Smooth muscle cell (in vitro differentiated cells): ENCODE data around the gene MYO3B. TPM values are rescaled to one million over a fixed set of nuclear protein-coding genes. Genes with fewer than 3 reads are reported as not detected.

ENCODE experiments used
- DNase-seq: peaks from one replicate; lab custom pipeline; 2025; ENCODE audit not compliant: unreplicated experiment; lab: John Stamatoyannopoulos, UW
- H2AFZ ChIP-seq: fragments of 200-600 bp; sonication (generic); 2 replicates; pipeline ENCODE4 v1.6.0; 2016; ENCODE audit warnings: antibody characterized with exemption, low read depth, mild to moderate bottlenecking
- H3F3A ChIP-seq: fragments of 200-600 bp; sonication (generic); 2 replicates; pipeline ENCODE4 v1.6.0; 2017; ENCODE audit warnings: antibody characterized with exemption, low read depth
- H3K27ac ChIP-seq: fragments of 200-600 bp; sonication (generic); 2 replicates; pipeline ENCODE4 v1.5.1; 2016; ENCODE audit warnings: low read depth, mild to moderate bottlenecking
- H3K27me3 ChIP-seq: fragments of 200-600 bp; sonication (generic); 2 replicates; pipeline ENCODE4 v1.6.1; 2016; ENCODE audit warnings: low read depth, mild to moderate bottlenecking
- H3K36me3 ChIP-seq: fragments of 200-600 bp; sonication (generic); 2 replicates; pipeline ENCODE4 v1.5.1; 2016; ENCODE audit warnings: low read depth
- H3K4me1 ChIP-seq: fragments of 200-600 bp; sonication (generic); 2 replicates; pipeline ENCODE4 v1.5.1; 2016; ENCODE audit warnings: low read depth
- H3K4me2 ChIP-seq: fragments of 200-600 bp; sonication (generic); 2 replicates; pipeline ENCODE4 v1.6.0; 2016; ENCODE audit warnings: mild to moderate bottlenecking
- H3K4me3 ChIP-seq: fragments of 200-600 bp; sonication (generic); 2 replicates; pipeline ENCODE4 v1.5.1; 2016; ENCODE audit warnings: mild to moderate bottlenecking
- H3K79me2 ChIP-seq: fragments of 200-600 bp; sonication (generic); 2 replicates; pipeline ENCODE4 v1.6.0; 2016; ENCODE audit warnings: low read depth, mild to moderate bottlenecking
- H3K9ac ChIP-seq: fragments of 200-600 bp; sonication (generic); 2 replicates; pipeline ENCODE4 v1.6.0; 2016; ENCODE audit warnings: low read depth
- H3K9me3 ChIP-seq: fragments of 200-600 bp; sonication (generic); replicated peaks from 2 replicates; pipeline ENCODE4 v1.5.1; 2016; ENCODE audit warnings: low read depth
- H4K20me1 ChIP-seq: fragments of 200-600 bp; sonication (generic); 2 replicates; pipeline ENCODE4 v1.6.0; 2016; ENCODE audit warnings: low read depth
- WGBS: methylation state at CpG from one replicate; pipeline ENCODE4 v1.1.7; 2016; ENCODE audit warnings: low lambda C conversion rate; 5-methylcytosine and 5-hydroxymethylcytosine counted together
- polyA plus RNA-seq: library from polyadenylated mRNA; unstranded; fragments of >200 nt; fragmentation: Nextera tagmentation; extraction: Ambion mirVana; gene quantifications from 2 replicates; pipeline ENCODE4 v1.2.1, GENCODE V29; 2016
- total RNA-seq: library from RNA; depleted of rRNA; stranded (reverse); fragments of >200 nt; gene quantifications from 2 replicates; pipeline ENCODE4 v1.2.3, GENCODE V29; 2014
- TF ChIP-seq, protein P1 (sequence below): fragments of 200-600 bp; sonication (generic); IDR thresholded peaks from 2 replicates; pipeline ENCODE4 v1.5.1; 2017; ENCODE audit warnings: borderline replicate concordance, mild to moderate bottlenecking, antibody characterized with exemption; ENCODE audit not compliant: insufficient read depth, poor library complexity, severe bottlenecking

MYO3B gene
- total and polyA plus RNA-seq, 2 experiments from 2014 or later = 0.47 to 3.1 TPM

DNA sequence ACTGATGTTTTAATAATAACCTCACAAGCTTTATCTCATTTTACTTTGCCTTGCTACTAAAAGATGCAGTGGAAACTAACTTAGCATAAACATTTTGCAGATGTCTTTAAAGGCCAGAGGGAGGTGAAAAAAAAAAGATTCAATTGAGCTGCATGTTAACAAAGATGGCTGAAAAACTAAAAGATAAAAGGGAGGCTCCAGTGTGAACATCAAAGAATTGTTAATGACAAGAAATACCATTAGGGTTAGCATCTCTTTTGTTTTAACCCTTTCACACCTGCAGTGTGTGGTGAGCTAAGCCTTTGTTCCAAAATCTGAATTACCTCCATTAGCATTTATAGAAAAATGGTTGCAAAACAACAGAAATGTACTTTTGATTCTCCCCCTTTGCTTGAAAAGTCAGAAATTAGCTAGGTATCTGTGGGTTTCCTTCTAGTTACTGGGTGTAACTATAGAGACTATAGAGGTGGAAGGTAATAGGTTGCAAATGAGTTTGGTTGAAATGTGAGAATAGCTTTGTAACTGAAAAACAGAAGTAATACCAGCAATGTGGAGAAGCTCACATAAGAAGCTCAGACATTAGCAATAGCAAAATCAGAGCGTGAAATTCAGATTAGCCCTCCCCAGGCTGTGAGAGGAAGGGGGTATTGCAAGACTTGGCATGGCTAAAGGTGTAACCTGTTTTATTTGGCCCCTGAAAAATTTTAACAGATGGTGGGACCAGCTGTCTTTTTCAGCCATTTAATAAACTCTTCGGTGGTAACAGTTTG is 502.4 kb downstream of the MYO3B start:
- no peaks in the 10 kb centered on the region for H4K20me1 ChIP-seq
- no peaks in the 10 kb centered on the region for H3K27me3 ChIP-seq
- TF ChIP-seq, protein P1, sequence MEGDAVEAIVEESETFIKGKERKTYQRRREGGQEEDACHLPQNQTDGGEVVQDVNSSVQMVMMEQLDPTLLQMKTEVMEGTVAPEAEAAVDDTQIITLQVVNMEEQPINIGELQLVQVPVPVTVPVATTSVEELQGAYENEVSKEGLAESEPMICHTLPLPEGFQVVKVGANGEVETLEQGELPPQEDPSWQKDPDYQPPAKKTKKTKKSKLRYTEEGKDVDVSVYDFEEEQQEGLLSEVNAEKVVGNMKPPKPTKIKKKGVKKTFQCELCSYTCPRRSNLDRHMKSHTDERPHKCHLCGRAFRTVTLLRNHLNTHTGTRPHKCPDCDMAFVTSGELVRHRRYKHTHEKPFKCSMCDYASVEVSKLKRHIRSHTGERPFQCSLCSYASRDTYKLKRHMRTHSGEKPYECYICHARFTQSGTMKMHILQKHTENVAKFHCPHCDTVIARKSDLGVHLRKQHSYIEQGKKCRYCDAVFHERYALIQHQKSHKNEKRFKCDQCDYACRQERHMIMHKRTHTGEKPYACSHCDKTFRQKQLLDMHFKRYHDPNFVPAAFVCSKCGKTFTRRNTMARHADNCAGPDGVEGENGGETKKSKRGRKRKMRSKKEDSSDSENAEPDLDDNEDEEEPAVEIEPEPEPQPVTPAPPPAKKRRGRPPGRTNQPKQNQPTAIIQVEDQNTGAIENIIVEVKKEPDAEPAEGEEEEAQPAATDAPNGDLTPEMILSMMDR = no peak
- no peaks in the 10 kb centered on the region for H3K9me3 ChIP-seq
- H2AFZ ChIP-seq = no peak overlapping the region
- WGBS = 29% methylated on average over 2 of the region's 2 CpGs
- no peak overlapping the region for H3K4me2 ChIP-seq
- no peaks in the 10 kb centered on the region for H3K36me3 ChIP-seq
- no peak overlapping the region for H3K4me3 ChIP-seq
- no peaks in the 10 kb centered on the region for H3K79me2 ChIP-seq
- H3K27ac ChIP-seq = no peak overlapping the region
- no peaks in the 10 kb centered on the region for H3F3A ChIP-seq
- peaks cover 31% of the 10 kb centered on the region for H3K4me1 ChIP-seq
- DNase-seq = no peak
- no peak overlapping the region for H3K9ac ChIP-seq

DNA sequence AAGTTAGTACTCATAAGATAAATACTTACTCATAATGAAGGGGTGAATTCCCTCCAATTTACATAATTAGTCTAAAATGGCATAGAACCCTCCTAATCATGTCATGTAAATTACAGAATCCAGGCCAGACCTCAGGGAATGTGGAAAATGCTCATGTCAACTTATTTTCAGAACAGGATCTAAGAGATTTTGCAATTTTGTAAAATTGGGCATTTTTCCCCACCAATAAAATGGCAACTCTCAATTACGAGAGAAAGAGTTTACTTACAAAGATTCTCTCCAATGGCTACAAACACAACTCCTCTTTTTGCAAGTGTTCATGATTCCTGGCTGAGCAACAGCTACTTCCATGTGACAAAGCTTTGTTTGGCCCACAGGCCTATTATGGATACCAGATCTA is 503.4 kb downstream of the MYO3B start:
- no peak overlapping the region for H3K4me3 ChIP-seq
- H3K9me3 ChIP-seq = no peaks in the 10 kb centered on the region
- DNase-seq = no peak
- H3K9ac ChIP-seq = no peak overlapping the region
- TF ChIP-seq, protein P1 = no peak
- no peak overlapping the region for H3K27ac ChIP-seq
- no peak overlapping the region for H2AFZ ChIP-seq
- no peak overlapping the region for H3K4me2 ChIP-seq
- H3F3A ChIP-seq = no peaks in the 10 kb centered on the region
- no peaks in the 10 kb centered on the region for H3K36me3 ChIP-seq
- WGBS = 71% methylated on average over 1 of the region's 1 CpG
- H3K4me1 ChIP-seq = peaks cover 31% of the 10 kb centered on the region
- no peaks in the 10 kb centered on the region for H4K20me1 ChIP-seq
- no peaks in the 10 kb centered on the region for H3K79me2 ChIP-seq
- H3K27me3 ChIP-seq = no peaks in the 10 kb centered on the region

DNA sequence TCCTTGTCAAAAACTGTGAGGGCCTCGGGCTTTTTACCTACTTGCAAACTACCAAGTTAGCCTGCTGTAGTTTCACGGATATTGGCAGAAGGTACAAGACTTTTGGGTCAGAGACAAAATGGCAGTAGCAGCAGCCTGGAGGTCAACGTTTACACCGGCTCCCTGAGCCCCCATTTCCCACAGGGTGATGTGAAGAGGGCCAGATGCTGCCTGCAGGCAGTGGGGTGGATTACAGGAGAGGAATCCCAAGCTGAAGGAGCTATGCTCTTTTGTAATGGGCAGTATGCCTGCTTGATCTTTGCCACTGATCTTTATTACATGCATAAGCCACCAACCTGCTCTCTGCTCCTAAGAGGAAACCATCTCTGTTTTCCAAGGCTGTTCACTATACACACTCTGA is 507.6 kb downstream of the MYO3B start:
- no peaks in the 10 kb centered on the region for H3K9me3 ChIP-seq
- H3K79me2 ChIP-seq = no peaks in the 10 kb centered on the region
- H3K4me3 ChIP-seq = no peak overlapping the region
- H3K9ac ChIP-seq = no peak overlapping the region
- WGBS = 46% methylated on average over 4 of the region's 4 CpGs
- H3K4me1 ChIP-seq = peaks cover 11% of the 10 kb centered on the region
- no peak overlapping the region for H3K4me2 ChIP-seq
- no peaks in the 10 kb centered on the region for H3K27me3 ChIP-seq
- DNase-seq = no peak
- H4K20me1 ChIP-seq = no peaks in the 10 kb centered on the region
- TF ChIP-seq, protein P1 = no peak
- H2AFZ ChIP-seq = no peak overlapping the region
- no peaks in the 10 kb centered on the region for H3F3A ChIP-seq
- H3K27ac ChIP-seq = no peak overlapping the region
- H3K36me3 ChIP-seq = no peaks in the 10 kb centered on the region

DNA sequence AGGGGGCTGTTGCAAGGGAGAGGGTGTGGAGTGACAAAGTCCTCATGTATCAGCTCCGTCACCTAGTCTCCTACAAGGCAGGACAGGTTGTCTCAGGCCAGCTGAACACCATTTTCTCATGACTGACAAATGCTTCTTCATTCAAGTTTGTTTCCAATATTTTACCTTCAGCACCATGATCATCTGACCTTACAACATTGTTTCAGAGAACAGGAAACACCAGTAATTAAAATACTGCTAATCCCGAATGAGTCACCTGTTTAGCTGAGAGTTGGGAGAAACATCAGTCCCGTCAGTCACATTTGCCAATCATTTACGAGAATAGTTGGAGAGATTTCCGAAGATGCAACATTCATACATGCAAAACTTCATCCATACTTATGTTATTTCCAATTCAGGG is 511.5 kb downstream of the MYO3B start:
- Histone ChIP-seq H2AFZ (no peak overlapping the region), H3K79me2 (no peaks in the 10 kb centered on the region), H3K4me3 (no peak overlapping the region), H3K36me3 (no peaks in the 10 kb centered on the region), H3K9ac (no peak overlapping the region), H3K9me3 (no peaks in the 10 kb centered on the region), H3F3A (no peaks in the 10 kb centered on the region), H3K27ac (no peak overlapping the region), H3K4me2 (no peak overlapping the region), H3K27me3 (no peaks in the 10 kb centered on the region), H4K20me1 (no peaks in the 10 kb centered on the region), H3K4me1 (no peaks in the 10 kb centered on the region)
- 74% methylated on average over 5 of the region's 5 CpGs for WGBS
- DNase-seq = no peak
- TF ChIP-seq, protein P1 = no peak
